C1 segment of cervical spinal cord (tissue), 14 donors: ENCODE results near the gene XRCC4.
"Not testable (repeated sequence)": the region's sequence is repeated elsewhere in the genome, so short reads cannot be mapped to it uniquely, and the experiment has no call there.

Source experiments
- DNase-seq, 14 donors: peaks; one replicate each; lab custom pipeline; 2025; lab: John Stamatoyannopoulos, UW

XRCC4 gene

DNA sequence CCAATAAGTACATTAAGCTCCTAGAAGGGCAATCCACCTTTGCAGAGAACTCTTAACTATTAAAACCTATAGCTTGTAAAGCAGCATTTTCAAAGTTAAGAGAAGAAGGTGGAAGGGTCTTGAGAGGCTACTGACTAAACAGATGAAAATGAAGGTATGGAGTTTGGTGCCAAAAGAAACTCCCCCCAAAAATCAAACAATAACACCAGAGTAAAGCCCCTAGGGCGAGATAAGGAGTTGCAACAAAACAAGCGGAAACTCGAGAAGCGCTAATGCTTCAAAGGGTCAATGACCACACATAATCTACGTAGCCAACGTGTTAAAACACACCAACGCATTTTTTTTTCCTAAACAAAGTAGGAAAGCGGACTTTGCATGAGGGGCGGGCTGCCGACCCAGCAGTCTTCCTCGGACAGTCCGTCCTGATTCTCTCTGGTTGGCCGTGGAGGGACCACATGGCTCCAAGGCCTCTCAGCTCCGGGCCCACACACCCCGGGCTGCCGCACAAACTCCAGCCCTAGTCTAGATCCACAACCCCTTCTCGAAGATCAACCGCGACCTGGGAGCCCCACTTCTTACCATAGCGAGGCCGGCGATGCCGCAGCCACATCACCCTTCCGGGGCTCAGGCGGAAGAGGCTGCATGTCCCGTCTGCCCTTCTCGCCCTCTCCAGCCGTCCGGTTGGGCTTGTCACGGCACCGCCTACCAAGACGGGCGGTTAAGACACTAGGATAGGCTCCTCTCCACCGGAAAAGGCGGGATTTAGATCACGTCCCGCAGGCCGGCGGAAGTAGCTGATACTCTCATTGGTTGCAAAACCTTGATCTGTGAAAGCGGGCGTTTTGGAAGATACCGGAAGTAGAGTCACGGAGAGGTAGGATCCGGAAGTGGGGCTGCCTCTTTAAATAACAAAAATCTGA, at the start of gene XRCC4, which contains the start of gene TMEM167A:
Gene XRCC4 (plus strand): TSS at position 806 of the 920 bp plus-strand sequence. CDS start 27,373 bp downstream, outside the sequence.
Gene TMEM167A (minus strand): TSS at position 653 of the 920 bp plus-strand sequence. CDS start 71 bp downstream, at position 582.
- DNase-seq = peak; percentile 37 to 99 (median 94)

- no peak for DNase-seq
Measured at GRCh38 chr5:83029912-83030311, 47.4 kb upstream of the XRCC4 start.

GRCh38 chr5:83031381-83031780, 46.0 kb upstream of the XRCC4 start:
- no peak for DNase-seq

- peak in 1 of 14 donors; percentile 1 for DNase-seq
Measured at GRCh38 chr5:83034036-83034435, 43.3 kb upstream of the XRCC4 start.

- no peak for DNase-seq
Measured at GRCh38 chr5:83034528-83035207, 42.7 kb upstream of the XRCC4 start.

- DNase-seq = peak in 13 of 14 donors; percentile 18 to 90 (median 80)
Measured at GRCh38 chr5:83035373-83036100, 41.8 kb upstream of the XRCC4 start.

GRCh38 chr5:83036991-83037575, 40.3 kb upstream of the XRCC4 start:
- no peak for DNase-seq

GRCh38 chr5:83038924-83039323, 38.4 kb upstream of the XRCC4 start:
- DNase-seq = no peak

DNA sequence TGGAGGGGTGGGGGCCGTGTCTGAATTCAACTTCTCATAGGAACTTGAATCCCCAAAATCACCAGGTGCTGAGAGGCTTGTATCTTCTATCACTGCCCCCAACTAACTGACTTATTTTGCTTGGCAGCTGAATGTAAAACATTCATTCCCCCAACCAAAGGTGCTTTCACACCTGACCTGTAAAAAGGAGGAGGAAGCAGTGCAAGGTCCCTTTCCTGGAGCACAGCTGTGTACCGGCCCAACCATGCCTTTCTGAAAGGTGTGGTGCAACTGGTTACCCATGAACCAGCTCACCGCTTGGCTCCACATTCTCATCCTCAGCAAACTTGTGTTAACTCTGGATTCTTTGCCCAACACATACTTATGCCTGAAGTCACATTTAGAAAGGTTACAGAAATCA, 34.8 kb upstream of the XRCC4 start:
- no peak for DNase-seq

- DNase-seq = no peak
Measured at GRCh38 chr5:83044926-83045325, 32.4 kb upstream of the XRCC4 start.

DNA sequence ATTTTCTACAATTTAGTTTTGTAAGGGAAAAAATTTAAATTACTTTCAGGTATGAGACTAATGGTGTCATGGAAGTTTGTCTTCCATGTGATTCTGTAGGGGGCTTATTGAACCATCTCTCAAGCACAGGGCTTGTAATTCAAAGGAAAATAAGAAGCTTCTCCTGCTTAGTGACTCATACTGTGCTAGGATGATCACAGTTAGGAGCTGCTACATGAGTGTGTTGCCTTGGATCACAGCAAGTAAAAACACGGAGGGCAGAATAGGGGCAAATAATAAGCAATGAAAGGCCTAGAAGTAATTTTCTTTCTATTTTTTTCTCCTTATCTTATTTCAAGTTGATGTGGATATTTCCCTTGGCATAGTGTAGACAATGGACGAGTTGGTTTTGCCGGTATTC, 29.1 kb upstream of the XRCC4 start:
- no peak for DNase-seq

DNA sequence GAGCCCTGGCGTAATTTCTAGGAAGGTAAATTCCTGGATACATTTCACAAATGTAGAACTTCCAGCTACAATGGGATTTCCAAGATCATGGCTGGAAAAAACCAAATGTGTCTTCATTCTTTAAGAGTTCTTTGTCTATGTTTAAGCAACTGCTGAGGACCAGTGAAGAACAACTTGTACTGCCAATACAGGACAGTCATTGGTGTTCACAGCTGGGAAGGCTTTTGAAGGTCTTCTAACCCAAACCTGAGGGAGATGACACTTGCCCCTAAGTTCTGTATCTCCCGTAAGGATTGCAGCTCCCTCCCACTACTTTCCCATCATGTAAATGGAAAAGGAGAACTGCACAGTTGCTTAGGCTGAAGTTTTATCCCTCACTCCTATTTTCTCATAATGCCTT, 28.5 kb upstream of the XRCC4 start:
- DNase-seq = no peak

GRCh38 chr5:83049370-83049885, 27.9 kb upstream of the XRCC4 start:
- DNase-seq = no peak

DNA sequence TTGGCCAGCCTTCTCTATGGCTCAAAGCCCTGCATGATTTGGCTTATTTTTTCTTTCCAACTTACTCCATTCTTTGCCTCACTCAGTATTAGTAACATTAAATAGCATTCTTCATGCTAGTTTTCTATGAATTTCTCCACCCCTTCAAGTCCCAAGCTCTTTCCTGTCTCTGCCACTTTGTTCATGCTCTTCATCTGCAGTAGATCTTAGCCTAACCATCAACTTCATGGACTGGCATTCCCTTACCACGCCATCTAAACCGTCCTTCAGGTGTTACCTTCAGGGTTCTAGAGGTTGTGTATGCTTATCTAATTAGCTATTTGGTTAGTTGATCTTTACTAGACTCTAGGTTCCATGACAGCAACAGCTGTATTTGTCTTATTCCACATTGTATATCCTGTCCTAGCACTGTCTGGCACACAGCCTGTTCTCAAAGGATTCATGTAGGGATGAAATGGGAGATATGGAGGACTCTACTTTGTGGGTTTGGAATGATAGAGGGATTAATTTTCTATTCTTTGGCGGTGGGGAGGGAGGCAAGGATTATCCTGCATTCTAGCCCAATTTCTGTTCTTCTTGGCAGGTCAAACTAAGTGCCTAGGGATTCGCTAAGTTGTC, 26.5 kb upstream of the XRCC4 start:
- no peak for DNase-seq

GRCh38 chr5:83055166-83055565, 22.2 kb upstream of the XRCC4 start:
- DNase-seq = peak in 1 of 14 donors; percentile 78

- no peak for DNase-seq
Measured at GRCh38 chr5:83058726-83059125, 18.6 kb upstream of the XRCC4 start.

GRCh38 chr5:83059341-83059740, 18.0 kb upstream of the XRCC4 start:
- DNase-seq = no peak

- no peak for DNase-seq
Measured at GRCh38 chr5:83066548-83067110, 10.7 kb upstream of the XRCC4 start.

GRCh38 chr5:83067377-83067776, 10.0 kb upstream of the XRCC4 start:
- not testable (repeated sequence) for DNase-seq

GRCh38 chr5:83069096-83069799, 8.1 kb upstream of the XRCC4 start:
- DNase-seq = no peak
